Thymus (tissue), 11 donors: ENCODE results near the gene ANKUB1. TPM values are rescaled to one million over a fixed set of nuclear protein-coding genes. Genes with fewer than 3 reads are reported as not detected.
A peak's percentile ranks its signal among the peaks of the same experiment; 100 is the strongest.

Experiments used
- DNase-seq, 9 donors: peaks; one replicate each; pipeline ENCODE4 v3.0.0-alpha.2; 2013; ENCODE audit warnings: low spot score in 9 of 9, low read depth in 6 of 9, missing footprints in 1 of 9
- H3K27ac ChIP-seq, 2 donors: one replicate each; pipeline ENCODE4 v1.5.1; 2013; ENCODE audit warnings: control low read depth in 1 of 2, low read depth in 1 of 2, low read length in 1 of 2, mild to moderate bottlenecking in 1 of 2, moderate library complexity in 1 of 2
- H3K27me3 ChIP-seq, 2 donors: one replicate each; pipeline ENCODE4 v1.5.1; 2013; ENCODE audit warnings: low read length in 1 of 2; ENCODE audit not compliant: control insufficient read depth in 2 of 2, insufficient read depth in 1 of 2
- H3K36me3 ChIP-seq, 2 donors: one replicate each; pipeline ENCODE4 v1.5.1; 2013; ENCODE audit warnings: low read length in 1 of 2, mild to moderate bottlenecking in 1 of 2, moderate library complexity in 1 of 2; ENCODE audit not compliant: control insufficient read depth in 2 of 2, insufficient read depth in 2 of 2
- H3K4me1 ChIP-seq, 2 donors: one replicate each; pipeline ENCODE4 v1.5.1; 2013; ENCODE audit warnings: low read length in 2 of 2; ENCODE audit not compliant: control insufficient read depth in 2 of 2, insufficient read depth in 2 of 2
- H3K4me3 ChIP-seq, 2 donors: one replicate each; pipeline ENCODE4 v1.5.1; 2013; ENCODE audit warnings: low read length in 2 of 2, control low read depth in 1 of 2, mild to moderate bottlenecking in 1 of 2
- H3K9me3 ChIP-seq, 2 donors: one replicate each; pipeline ENCODE4 v1.5.1; 2013; ENCODE audit warnings: low read length in 1 of 2, mild to moderate bottlenecking in 1 of 2; ENCODE audit not compliant: control insufficient read depth in 2 of 2, insufficient read depth in 1 of 2
- WGBS: extraction: QIAGEN DNeasy Blood & Tissue Kit; methylation state at CpG from one replicate; pipeline ENCODE4 v1.1.7; 2013; 5-methylcytosine and 5-hydroxymethylcytosine counted together
- polyA plus RNA-seq: library from polyadenylated mRNA; stranded (reverse); fragments of 200-250 nt; gene quantifications from one replicate; pipeline ENCODE4 v1.2.3, GENCODE V29; 2013
- total RNA-seq: library from RNA; stranded (reverse); fragments of 120-200 nt; gene quantifications from one replicate; pipeline ENCODE4 v1.2.4, GENCODE V29; 2013
- donor health status: healthy.

Gene ANKUB1
- total and polyA plus RNA-seq, 2 donors: not detected

DNA sequence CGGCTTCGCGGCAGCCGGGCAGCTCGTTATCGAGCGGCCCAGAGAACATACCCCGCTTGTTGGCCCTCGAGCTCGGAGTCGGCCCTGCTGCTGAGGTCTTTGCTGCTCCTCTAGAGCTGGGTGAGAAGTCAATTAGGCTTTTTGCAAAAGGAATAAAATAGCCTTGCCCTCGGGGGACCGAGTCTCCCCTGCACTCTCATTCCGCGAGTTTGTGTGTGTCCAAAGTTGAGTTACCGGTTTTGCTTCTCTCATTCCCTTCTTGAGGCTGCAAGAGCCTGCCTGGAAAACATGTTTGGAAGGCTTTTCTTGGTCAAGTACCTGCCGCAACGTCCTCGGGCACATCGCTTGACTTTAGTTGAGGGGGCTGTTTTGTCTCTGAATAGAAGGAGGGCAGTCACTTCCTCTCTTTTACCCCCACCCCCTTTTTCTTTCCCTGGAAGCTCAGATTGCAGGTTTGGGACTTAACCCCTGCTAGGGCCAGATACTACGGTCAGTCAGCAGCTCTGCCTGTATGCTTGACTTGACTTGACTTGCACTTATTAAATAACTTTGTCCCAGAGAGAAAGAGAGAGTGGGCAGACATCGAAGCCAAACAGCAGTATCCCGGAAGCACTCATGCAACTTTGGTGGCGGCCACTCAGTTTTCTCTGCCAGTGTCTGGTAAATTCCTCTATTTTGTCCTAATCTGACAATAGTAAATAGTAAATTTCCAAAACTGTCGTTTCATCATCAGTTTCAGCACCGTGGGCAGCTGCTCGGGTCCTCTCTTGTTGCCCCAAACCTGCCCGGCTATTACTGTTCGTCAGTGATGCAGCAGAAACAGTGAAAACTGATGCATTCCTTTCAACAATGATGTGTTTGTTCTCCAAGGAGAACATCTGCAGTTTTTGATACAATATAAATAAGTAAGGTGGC, 21.3 kb upstream of the ANKUB1 start:
- Histone ChIP-seq H3K36me3 (no peaks in the 10 kb centered on the region), H3K27ac (peak overlapping the region; percentile 95 to 96), H3K4me3 (peak overlapping the region; percentile 75 to 98), H3K9me3 (peaks cover 0 to 3% of the 10 kb centered on the region in 2 donors), H3K27me3 (no peaks in the 10 kb centered on the region), H3K4me1 (peaks cover 6 to 7% of the 10 kb centered on the region in 2 donors)
- WGBS: under 1% methylated on average over 29 of the region's 29 CpGs
- peak in 8 of 9 donors; percentile 6 to 55 (median 22) for DNase-seq

GRCh38 chr3:149812606-149813366, 20.4 kb upstream of the ANKUB1 start, which contains the start of gene RNF13:
TSS of gene RNF13 (plus strand) at chr3:149813215. CDS start at chr3:149846027, 32,812 bp downstream.
- under 1% methylated on average over 56 of the region's 56 CpGs for WGBS

DNA sequence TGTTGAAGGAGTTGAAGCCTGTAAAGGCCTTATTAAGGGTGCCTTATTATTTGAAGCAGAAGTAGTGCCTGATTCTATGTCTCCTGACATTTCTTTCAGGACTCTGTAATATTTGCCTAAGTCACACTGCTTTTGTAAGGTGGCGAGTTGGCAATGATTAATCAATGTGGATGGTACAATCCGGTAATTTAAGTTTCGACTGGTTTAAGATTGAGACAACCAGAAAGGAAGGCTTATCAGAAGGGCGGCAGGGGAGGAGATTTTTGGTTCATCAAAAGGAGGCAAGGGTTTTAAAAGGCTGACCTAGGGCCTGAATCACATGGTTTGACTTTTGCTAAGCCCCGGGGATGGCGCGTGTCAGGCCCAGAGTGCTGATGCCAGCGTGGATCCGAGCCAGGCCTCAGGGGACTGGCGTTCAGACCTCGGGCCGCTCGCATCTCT, 19.8 kb upstream of the ANKUB1 start:
- peak overlapping the region; percentile 95 to 96 for H3K27ac ChIP-seq
- 54% methylated on average over 13 of the region's 13 CpGs for WGBS
- H3K36me3 ChIP-seq: no peaks in the 10 kb centered on the region
- no peaks in the 10 kb centered on the region for H3K27me3 ChIP-seq
- H3K9me3 ChIP-seq: peaks cover 0 to 3% of the 10 kb centered on the region in 2 donors
- H3K4me3 ChIP-seq: peak overlapping the region; percentile 75 to 98
- no peak for DNase-seq
- H3K4me1 ChIP-seq: peaks cover 6 to 7% of the 10 kb centered on the region in 2 donors

More at GRCh38 chr3:149812606-149813366, 20.4 kb upstream of the ANKUB1 start, which contains the start of gene RNF13:
- Histone ChIP-seq H3K27ac (peak within 1 kb of the TSS; percentile 95 to 96), H3K36me3 (no peaks in the 10 kb centered on the region), H3K9me3 (peaks cover 0 to 3% of the 10 kb centered on the region in 2 donors), H3K27me3 (no peaks in the 10 kb centered on the region), H3K4me3 (peak within 1 kb of the TSS; percentile 75 to 98), H3K4me1 (peaks cover 6 to 7% of the 10 kb centered on the region in 2 donors)
- peak; percentile 89 to 98 (median 93) for DNase-seq

GRCh38 chr3:149810846-149811245, 18.5 kb upstream of the ANKUB1 start:
- Histone ChIP-seq H3K4me3 (no peak overlapping the region), H3K36me3 (no peaks in the 10 kb centered on the region), H3K27ac (no peak overlapping the region), H3K27me3 (no peaks in the 10 kb centered on the region), H3K9me3 (peaks cover 0 to 3% of the 10 kb centered on the region in 2 donors), H3K4me1 (peaks cover 6% of the 10 kb centered on the region in 2 donors)
- no peak for DNase-seq
- WGBS: 96% methylated on average over 2 of the region's 2 CpGs

GRCh38 chr3:149809699-149810098, 17.3 kb upstream of the ANKUB1 start:
- Histone ChIP-seq H3K27me3 (no peaks in the 10 kb centered on the region), H3K36me3 (no peaks in the 10 kb centered on the region), H3K27ac (no peak overlapping the region), H3K4me3 (no peak overlapping the region), H3K9me3 (peaks cover 0 to 3% of the 10 kb centered on the region in 2 donors), H3K4me1 (peaks cover 4 to 6% of the 10 kb centered on the region in 2 donors)
- DNase-seq: no peak

- H3K4me3 ChIP-seq: no peak overlapping the region
- H3K27me3 ChIP-seq: no peaks in the 10 kb centered on the region
- DNase-seq: peak in 7 of 9 donors; percentile 8 to 64 (median 31)
- H3K36me3 ChIP-seq: no peaks in the 10 kb centered on the region
- WGBS: 30% methylated on average over 4 of the region's 4 CpGs
- peaks cover 3 to 4% of the 10 kb centered on the region in 2 donors for H3K4me1 ChIP-seq
- no peak overlapping the region for H3K27ac ChIP-seq
- H3K9me3 ChIP-seq: peaks cover 0 to 3% of the 10 kb centered on the region in 2 donors
Measured at GRCh38 chr3:149808209-149808829, 16.0 kb upstream of the ANKUB1 start.

- no peaks in the 10 kb centered on the region for H3K36me3 ChIP-seq
- WGBS: 41% methylated on average over 2 of the region's 2 CpGs
- H3K27ac ChIP-seq: no peak overlapping the region
- H3K27me3 ChIP-seq: no peaks in the 10 kb centered on the region
- no peaks in the 10 kb centered on the region for H3K9me3 ChIP-seq
- no peak for DNase-seq
- H3K4me3 ChIP-seq: no peak overlapping the region
- no peaks in the 10 kb centered on the region for H3K4me1 ChIP-seq
Measured at GRCh38 chr3:149806171-149806778, 13.9 kb upstream of the ANKUB1 start.

DNA sequence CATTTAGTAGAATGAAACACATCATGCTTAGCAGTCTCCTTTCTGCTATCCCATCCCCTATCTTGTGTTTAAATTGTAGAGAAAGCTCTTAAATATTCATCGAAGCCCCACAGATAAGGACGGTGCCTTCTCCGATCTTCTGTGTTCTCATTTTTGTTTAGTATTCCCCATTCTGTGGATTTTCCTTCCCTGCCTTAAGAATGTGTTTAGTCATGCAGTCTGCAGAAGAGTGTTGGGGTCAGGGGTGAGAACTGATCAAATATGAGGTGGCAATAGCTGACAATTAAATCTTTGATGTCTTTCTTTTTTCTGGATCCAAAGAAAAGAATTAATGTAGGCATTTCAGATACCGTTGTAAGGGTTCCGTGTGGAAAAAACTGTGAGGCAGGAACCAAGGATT, 9.3 kb upstream of the ANKUB1 start:
- Histone ChIP-seq H3K4me3 (no peak overlapping the region), H3K9me3 (no peaks in the 10 kb centered on the region), H3K4me1 (no peaks in the 10 kb centered on the region), H3K27ac (no peak overlapping the region), H3K27me3 (no peaks in the 10 kb centered on the region), H3K36me3 (no peaks in the 10 kb centered on the region)
- no peak for DNase-seq
- WGBS: 77% methylated on average over 5 of the region's 5 CpGs
